GM23338 (cell line): ENCODE results near the gene CAMSAP1. TPM values are rescaled to one million over a fixed set of nuclear protein-coding genes. Genes with fewer than 3 reads are reported as not detected.
A peak's percentile ranks its signal among the peaks of the same experiment; 100 is the strongest.

ENCODE experiments used
- ATAC-seq: fragments of 200-7000 bp; cut with Tn5 transposase; 3 replicates; pipeline ENCODE4 v1.9.1; 2020
- DNase-seq: peaks from one replicate; pipeline ENCODE4 v3.0.0-alpha.2; 2015; ENCODE audit warnings: low spot score
- H2AFZ ChIP-seq: fragments of 200-600 bp; sonication (generic); 2 replicates; pipeline ENCODE4 v1.8.0; 2016; ENCODE audit warnings: antibody characterized with exemption, mild to moderate bottlenecking, moderate library complexity
- H3F3A ChIP-seq: fragments of 200-600 bp; sonication (generic); replicated peaks from 2 replicates; pipeline ENCODE4 v1.8.0; 2017; ENCODE audit warnings: antibody characterized with exemption, mixed run types, low read depth
- H3K27ac ChIP-seq: fragments of 200-600 bp; sonication (generic); 2 replicates; pipeline ENCODE4 v1.6.1; 2016; ENCODE audit warnings: low read depth
- H3K27me3 ChIP-seq: fragments of 200-600 bp; sonication (generic); 2 replicates; pipeline ENCODE4 v1.8.0; 2016; ENCODE audit warnings: mild to moderate bottlenecking, mixed run types, moderate library complexity; ENCODE audit not compliant: insufficient read depth
- H3K36me3 ChIP-seq: fragments of 200-600 bp; sonication (generic); 2 replicates; pipeline ENCODE4 v1.8.0; 2016; ENCODE audit warnings: mild to moderate bottlenecking; ENCODE audit not compliant: insufficient read depth
- H3K4me1 ChIP-seq: fragments of 200-600 bp; sonication (generic); 2 replicates; pipeline ENCODE4 v1.8.0; 2016; ENCODE audit warnings: mild to moderate bottlenecking, moderate library complexity; ENCODE audit not compliant: insufficient read depth
- H3K4me2 ChIP-seq: fragments of 200-600 bp; sonication (generic); 2 replicates; pipeline ENCODE4 v1.7.1; 2017; ENCODE audit warnings: mixed run types
- H3K4me3 ChIP-seq: fragments of 200-600 bp; sonication (generic); 2 replicates; pipeline ENCODE4 v1.6.1; 2016; ENCODE audit warnings: mixed run types
- H3K79me2 ChIP-seq: fragments of 200-600 bp; sonication (generic); replicated peaks from 2 replicates; pipeline ENCODE4 v1.8.0; 2017; ENCODE audit warnings: mild to moderate bottlenecking; ENCODE audit not compliant: insufficient read depth
- H3K9me2 ChIP-seq: fragments of 200-600 bp; sonication (generic); 2 replicates; pipeline ENCODE4 v1.8.0; 2017; ENCODE audit not compliant: insufficient read depth
- H4K20me1 ChIP-seq: fragments of 200-600 bp; sonication (generic); replicated peaks from 2 replicates; pipeline ENCODE4 v1.8.0; 2017; ENCODE audit warnings: mild to moderate bottlenecking; ENCODE audit not compliant: insufficient read depth
- H3K27ac Mint-ChIP-seq: 2 replicates; pipeline ENCODE4 v1.8.0; 2020; ENCODE audit warnings: inconsistent platforms, mild to moderate bottlenecking, moderate library complexity, mixed read lengths
- H3K27me3 Mint-ChIP-seq: 3 replicates; pipeline ENCODE4 v1.8.0; 2022; ENCODE audit warnings: low read depth, mild to moderate bottlenecking, moderate library complexity, mixed read lengths, inconsistent platforms; ENCODE audit not compliant: insufficient read depth, poor library complexity
- H3K36me3 Mint-ChIP-seq: 3 replicates; pipeline ENCODE4 v1.8.0; 2021; ENCODE audit warnings: low read depth, mild to moderate bottlenecking, inconsistent platforms, moderate library complexity, mixed read lengths
- H3K4me1 Mint-ChIP-seq: 3 replicates; pipeline ENCODE4 v1.8.0; 2020; ENCODE audit warnings: mild to moderate bottlenecking, inconsistent platforms, mixed read lengths
- H3K4me3 Mint-ChIP-seq: 3 replicates; pipeline ENCODE4 v1.8.0; 2021; ENCODE audit warnings: moderate library complexity, mild to moderate bottlenecking, inconsistent platforms, mixed read lengths
- H3K9me3 Mint-ChIP-seq: 3 replicates; pipeline ENCODE4 v1.8.0; 2020; ENCODE audit warnings: moderate library complexity, mild to moderate bottlenecking, inconsistent platforms, mixed read lengths
- CREB1 ChIP-seq: fragments of 250-450 bp; sonication (Bioruptor Pico); IDR thresholded peaks from 2 replicates; pipeline ENCODE4 v1.5.0; 2020; ENCODE audit warnings: low read depth, mild to moderate bottlenecking, moderate library complexity
- JUNB ChIP-seq: IDR thresholded peaks from one replicate; pipeline ENCODE4 v1.6.1; 2016; ENCODE audit warnings: antibody characterized with exemption; ENCODE audit not compliant: unreplicated experiment
- NANOG ChIP-seq: IDR thresholded peaks from 2 replicates; pipeline ENCODE4 v1.6.1; 2016; ENCODE audit warnings: antibody characterized with exemption, borderline replicate concordance
- POLR2AphosphoS5 ChIP-seq: IDR thresholded peaks from 2 replicates; pipeline ENCODE4 v1.6.1; 2016; ENCODE audit warnings: antibody characterized with exemption, low read depth
- ZNF114 ChIP-seq: fragments of 250-450 bp; sonication (Bioruptor Pico); IDR thresholded peaks from 2 replicates; pipeline ENCODE4 v1.5.0; 2020; ENCODE audit warnings: mild to moderate bottlenecking, moderate library complexity
- ZNF331 ChIP-seq: fragments of 250-450 bp; sonication (Bioruptor Pico); IDR thresholded peaks from 2 replicates; pipeline ENCODE4 v1.5.0; 2020; ENCODE audit warnings: low read depth, mild to moderate bottlenecking, moderate library complexity
- polyA plus RNA-seq: library from polyadenylated mRNA; unstranded; fragments of >200 nt; fragmentation: Nextera tagmentation; extraction: Ambion mirVana; gene quantifications from 2 replicates; pipeline ENCODE4 v1.2.1, GENCODE V29; 2016
- total RNA-seq: library from RNA; depleted of rRNA; stranded (reverse); fragments of >200 nt; shearing (Covaris generic); gene quantifications from 2 replicates; pipeline ENCODE4 v1.2.3, GENCODE V29; 2014
- TF ChIP-seq, protein P1 (sequence below), 2 experiments: fragments of 200-600 bp in 1 of 2; sonication (generic) in 1 of 2; conservative IDR thresholded peaks; 2 replicates each; pipeline versions ENCODE4 v1.5.1 to v1.6.1; 2016 to 2017; ENCODE audit warnings: antibody characterized with exemption in 2 of 2, low read depth in 2 of 2, mild to moderate bottlenecking in 2 of 2, moderate library complexity in 1 of 2
- TF ChIP-seq, protein P2 (sequence below): IDR thresholded peaks from one replicate; pipeline ENCODE4 v1.6.1; 2018; ENCODE audit warnings: antibody characterized with exemption; ENCODE audit not compliant: unreplicated experiment
- TF ChIP-seq, protein P3 (sequence below): IDR thresholded peaks from 2 replicates; pipeline ENCODE4 v1.6.1; 2016; ENCODE audit warnings: antibody characterized with exemption

Gene CAMSAP1
- total and polyA plus RNA-seq, 2 experiments from 2014 or later = 6.9 to 75.4 TPM

DNA sequence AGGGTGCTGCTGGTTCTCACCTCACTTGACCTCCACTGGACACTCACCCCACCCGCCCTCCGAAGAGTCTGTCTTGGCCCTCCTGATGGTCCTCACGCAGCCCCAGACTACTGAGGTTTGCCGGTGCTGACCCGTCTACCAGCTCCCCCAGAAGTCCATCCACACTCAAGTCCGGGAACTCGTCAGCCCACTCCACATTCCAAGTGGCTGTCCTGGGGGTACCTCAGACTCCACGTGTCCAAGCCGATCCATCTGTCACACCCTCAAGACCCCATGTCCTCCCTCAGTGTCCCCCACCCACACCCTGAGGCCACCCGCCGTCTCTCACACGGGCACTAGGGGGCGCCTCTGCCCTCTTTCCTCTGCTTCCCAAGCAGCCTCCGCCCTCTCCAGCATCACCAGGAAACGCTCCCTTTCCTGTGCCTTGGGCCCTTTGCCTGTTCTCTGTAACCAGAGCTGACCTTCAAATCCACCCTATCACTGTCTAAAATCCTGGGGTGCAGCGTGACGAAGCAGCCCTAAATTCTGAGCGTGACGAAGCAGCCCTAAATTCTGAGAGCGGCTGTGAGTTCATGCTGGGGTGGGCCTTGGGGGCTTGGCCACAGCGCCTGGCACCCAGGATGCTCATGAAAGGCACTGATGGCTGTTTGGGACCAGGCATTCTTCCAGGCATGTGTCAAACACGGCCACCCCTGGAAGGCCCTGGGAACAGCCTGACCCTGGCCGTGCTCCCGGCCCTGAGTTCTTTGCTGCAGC, 109.7 kb downstream of the CAMSAP1 start:
- Histone ChIP-seq H3F3A (no peaks in the 10 kb centered on the region), H3K36me3 (no peaks in the 10 kb centered on the region), H3K4me3 (no peak overlapping the region), H3K4me2 (no peak overlapping the region), H2AFZ (0 out of 2 replicates have a peak overlapping the region, but pooled peaks have one; percentile 25), H4K20me1 (no peaks in the 10 kb centered on the region), H3K79me2 (no peaks in the 10 kb centered on the region), H3K27me3 (no peaks in the 10 kb centered on the region), H3K9me2 (no peaks in the 10 kb centered on the region), H3K4me1 (no peaks in the 10 kb centered on the region), H3K27ac (no peak overlapping the region)
- H3K36me3 Mint-ChIP-seq = no peaks in the 10 kb centered on the region
- ATAC-seq = peak; percentile 91
- DNase-seq = peak; percentile 87
- no peak overlapping the region for H3K27ac Mint-ChIP-seq
- TF ChIP-seq, protein P1, sequence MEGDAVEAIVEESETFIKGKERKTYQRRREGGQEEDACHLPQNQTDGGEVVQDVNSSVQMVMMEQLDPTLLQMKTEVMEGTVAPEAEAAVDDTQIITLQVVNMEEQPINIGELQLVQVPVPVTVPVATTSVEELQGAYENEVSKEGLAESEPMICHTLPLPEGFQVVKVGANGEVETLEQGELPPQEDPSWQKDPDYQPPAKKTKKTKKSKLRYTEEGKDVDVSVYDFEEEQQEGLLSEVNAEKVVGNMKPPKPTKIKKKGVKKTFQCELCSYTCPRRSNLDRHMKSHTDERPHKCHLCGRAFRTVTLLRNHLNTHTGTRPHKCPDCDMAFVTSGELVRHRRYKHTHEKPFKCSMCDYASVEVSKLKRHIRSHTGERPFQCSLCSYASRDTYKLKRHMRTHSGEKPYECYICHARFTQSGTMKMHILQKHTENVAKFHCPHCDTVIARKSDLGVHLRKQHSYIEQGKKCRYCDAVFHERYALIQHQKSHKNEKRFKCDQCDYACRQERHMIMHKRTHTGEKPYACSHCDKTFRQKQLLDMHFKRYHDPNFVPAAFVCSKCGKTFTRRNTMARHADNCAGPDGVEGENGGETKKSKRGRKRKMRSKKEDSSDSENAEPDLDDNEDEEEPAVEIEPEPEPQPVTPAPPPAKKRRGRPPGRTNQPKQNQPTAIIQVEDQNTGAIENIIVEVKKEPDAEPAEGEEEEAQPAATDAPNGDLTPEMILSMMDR (conservative IDR thresholded peaks at IDR 0.05; ENCODE audit: low read depth in 2 of 2) = peak; percentile 92 to 96
- TF ChIP-seq, protein P2, sequence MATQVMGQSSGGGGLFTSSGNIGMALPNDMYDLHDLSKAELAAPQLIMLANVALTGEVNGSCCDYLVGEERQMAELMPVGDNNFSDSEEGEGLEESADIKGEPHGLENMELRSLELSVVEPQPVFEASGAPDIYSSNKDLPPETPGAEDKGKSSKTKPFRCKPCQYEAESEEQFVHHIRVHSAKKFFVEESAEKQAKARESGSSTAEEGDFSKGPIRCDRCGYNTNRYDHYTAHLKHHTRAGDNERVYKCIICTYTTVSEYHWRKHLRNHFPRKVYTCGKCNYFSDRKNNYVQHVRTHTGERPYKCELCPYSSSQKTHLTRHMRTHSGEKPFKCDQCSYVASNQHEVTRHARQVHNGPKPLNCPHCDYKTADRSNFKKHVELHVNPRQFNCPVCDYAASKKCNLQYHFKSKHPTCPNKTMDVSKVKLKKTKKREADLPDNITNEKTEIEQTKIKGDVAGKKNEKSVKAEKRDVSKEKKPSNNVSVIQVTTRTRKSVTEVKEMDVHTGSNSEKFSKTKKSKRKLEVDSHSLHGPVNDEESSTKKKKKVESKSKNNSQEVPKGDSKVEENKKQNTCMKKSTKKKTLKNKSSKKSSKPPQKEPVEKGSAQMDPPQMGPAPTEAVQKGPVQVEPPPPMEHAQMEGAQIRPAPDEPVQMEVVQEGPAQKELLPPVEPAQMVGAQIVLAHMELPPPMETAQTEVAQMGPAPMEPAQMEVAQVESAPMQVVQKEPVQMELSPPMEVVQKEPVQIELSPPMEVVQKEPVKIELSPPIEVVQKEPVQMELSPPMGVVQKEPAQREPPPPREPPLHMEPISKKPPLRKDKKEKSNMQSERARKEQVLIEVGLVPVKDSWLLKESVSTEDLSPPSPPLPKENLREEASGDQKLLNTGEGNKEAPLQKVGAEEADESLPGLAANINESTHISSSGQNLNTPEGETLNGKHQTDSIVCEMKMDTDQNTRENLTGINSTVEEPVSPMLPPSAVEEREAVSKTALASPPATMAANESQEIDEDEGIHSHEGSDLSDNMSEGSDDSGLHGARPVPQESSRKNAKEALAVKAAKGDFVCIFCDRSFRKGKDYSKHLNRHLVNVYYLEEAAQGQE = no peak
- H3K9me3 Mint-ChIP-seq = no peaks in the 10 kb centered on the region
- H3K4me1 Mint-ChIP-seq = peaks cover 4% of the 10 kb centered on the region
- no peak overlapping the region for H3K4me3 Mint-ChIP-seq
- H3K27me3 Mint-ChIP-seq = peaks cover 12% of the 10 kb centered on the region

DNA sequence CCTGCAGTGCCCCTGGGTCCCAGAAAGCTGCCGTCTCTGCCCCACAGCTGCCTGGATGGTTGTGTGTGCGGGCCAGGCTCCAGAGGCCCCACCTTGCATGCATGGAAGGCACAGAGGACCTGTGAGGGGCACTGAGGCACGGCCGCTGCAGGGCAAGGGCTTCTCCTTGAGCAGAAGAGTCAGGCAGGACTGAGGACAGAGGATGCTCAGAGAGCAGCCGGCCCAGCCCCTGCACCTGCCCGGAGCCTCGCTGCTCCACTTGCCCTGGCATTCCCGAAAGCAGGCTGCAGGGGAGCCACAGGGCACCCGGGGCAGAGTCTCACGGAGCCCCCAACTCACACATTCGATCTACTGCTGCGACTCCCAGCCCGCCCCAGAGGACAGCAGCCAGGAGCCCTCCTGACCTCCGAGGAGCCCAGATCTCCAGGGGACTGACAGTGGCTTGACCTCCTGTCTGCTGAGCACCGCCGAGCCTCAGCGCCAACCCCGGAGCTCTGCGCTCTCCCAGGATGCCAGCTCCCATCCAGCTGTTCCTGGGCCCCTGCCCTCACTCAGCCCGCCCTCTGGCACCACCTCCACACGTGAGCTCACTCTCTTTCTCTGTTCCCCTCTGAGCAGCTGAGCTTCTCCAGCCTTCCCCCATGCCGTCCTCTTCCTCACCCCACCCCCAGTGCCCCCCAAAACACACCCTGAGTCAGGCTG, 110.4 kb downstream of the CAMSAP1 start:
- H3K36me3 ChIP-seq = no peaks in the 10 kb centered on the region
- Mint-ChIP-seq H3K4me1 (peaks cover 3% of the 10 kb centered on the region; the same call in 2 of the 3 replicates), H3K27me3 (peaks cover 10% of the 10 kb centered on the region), H3K27ac (no peak overlapping the region), H3K9me3 (no peaks in the 10 kb centered on the region), H3K36me3 (no peaks in the 10 kb centered on the region), H3K4me3 (no peak overlapping the region)
- no peak overlapping the region for H3K27ac ChIP-seq
- H3K9me2 ChIP-seq = no peaks in the 10 kb centered on the region
- ATAC-seq = no peak
- H3F3A ChIP-seq = no peaks in the 10 kb centered on the region
- H3K27me3 ChIP-seq = no peaks in the 10 kb centered on the region
- no peak overlapping the region for H2AFZ ChIP-seq
- H4K20me1 ChIP-seq = no peaks in the 10 kb centered on the region
- H3K4me2 ChIP-seq = no peak overlapping the region
- H3K4me1 ChIP-seq = no peaks in the 10 kb centered on the region
- no peak overlapping the region for H3K4me3 ChIP-seq
- DNase-seq = no peak
- no peaks in the 10 kb centered on the region for H3K79me2 ChIP-seq
- no peak for TF ChIP-seq CREB1 (CRISPR knock-in tag)
- TF ChIP-seq, protein P3, sequence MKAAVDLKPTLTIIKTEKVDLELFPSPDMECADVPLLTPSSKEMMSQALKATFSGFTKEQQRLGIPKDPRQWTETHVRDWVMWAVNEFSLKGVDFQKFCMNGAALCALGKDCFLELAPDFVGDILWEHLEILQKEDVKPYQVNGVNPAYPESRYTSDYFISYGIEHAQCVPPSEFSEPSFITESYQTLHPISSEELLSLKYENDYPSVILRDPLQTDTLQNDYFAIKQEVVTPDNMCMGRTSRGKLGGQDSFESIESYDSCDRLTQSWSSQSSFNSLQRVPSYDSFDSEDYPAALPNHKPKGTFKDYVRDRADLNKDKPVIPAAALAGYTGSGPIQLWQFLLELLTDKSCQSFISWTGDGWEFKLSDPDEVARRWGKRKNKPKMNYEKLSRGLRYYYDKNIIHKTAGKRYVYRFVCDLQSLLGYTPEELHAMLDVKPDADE = no peak
- TF ChIP-seq JUNB = no peak
- TF ChIP-seq, protein P1 (conservative IDR thresholded peaks at IDR 0.05; ENCODE audit: low read depth in 2 of 2) = no peak
- no peak for TF ChIP-seq POLR2AphosphoS5
- no peak for TF ChIP-seq NANOG
- TF ChIP-seq, protein P2 = no peak
- TF ChIP-seq ZNF331 (CRISPR knock-in tag) = no peak
- TF ChIP-seq ZNF114 (CRISPR knock-in tag) = no peak
